ENCODE measurements around the gene ZNF490.
"Not testable (repeated sequence)": the region's sequence is repeated elsewhere in the genome, so short reads cannot be mapped to it uniquely, and the experiment has no call there.

ZNF490 gene

DNA sequence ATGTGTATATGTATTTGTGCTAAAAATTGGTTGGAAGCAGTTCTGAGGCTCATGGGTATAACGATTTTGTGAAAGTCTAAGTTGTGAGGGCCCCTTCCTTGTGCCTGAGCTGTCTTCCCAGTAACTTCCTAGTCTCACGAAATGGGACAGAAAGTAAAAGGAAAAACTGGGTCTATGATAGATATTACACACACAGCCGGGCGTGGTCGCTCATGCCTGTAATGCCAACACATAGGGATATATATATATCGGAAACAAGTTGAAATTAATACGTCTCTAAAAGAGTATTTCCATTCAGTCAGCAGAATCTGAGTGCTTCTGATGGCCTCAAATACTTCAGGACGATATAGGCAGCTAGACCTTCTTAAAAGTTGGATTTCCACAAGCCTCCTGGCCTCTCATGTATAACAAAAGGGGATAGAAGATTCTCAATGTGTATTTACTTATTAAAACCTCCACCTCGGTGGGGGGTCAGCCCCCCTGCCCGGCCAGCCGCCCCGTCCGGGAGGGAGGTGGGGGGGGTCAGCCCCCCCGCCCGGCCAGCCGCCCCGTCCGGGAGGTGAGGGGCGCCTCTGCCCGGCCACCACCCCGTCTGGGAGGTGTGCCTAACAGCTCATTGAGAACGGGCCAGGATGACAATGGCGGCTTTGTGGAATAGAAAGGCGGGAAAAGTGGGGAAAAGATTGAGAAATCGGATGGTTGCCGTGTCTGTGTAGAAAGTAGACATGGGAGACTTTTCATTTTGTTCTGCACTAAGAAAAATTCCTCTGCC is 10.8 kb upstream of the ZNF490 start:
- not testable (repeated sequence) for DNase-seq (ENCODE audit: low spot score)

DNA sequence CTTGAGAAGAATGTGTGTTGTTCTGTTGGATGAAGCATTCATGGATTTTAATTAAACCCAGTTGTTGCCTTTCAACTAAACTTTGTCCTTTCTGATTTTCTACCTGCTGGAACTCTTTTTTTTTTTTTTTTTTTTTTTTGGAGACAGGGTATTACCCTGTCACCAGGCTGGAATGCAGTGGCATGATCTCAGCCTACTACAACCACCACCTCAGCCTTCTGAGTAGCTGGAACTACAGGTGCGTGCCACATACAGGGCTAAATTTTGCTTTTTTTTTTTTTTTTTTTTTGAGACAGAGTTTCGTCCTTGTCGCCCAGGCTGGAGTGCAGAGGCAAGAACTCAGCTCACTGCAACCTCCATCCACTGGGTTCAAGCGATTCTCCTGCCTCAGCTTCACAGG is 7.0 kb upstream of the ZNF490 start:
- DNase-seq (ENCODE audit: low spot score) = no peak

DNA sequence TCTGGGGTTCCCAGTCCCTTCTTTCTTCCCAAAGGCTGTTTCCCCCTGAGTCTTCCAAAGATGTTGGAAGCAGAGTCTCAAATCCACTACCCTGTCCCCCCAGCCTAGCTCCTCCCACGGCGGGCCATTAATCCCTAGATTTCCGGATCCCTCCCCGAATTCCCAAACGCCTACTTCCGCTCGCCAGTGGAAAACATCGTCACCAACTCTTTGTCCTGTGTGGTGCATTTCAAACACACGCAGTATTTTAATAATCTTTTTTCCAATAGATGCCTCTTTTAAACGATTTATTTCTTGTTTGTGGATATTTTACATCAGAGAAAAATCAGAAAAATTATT is 717 bp upstream of the ZNF490 start:
- peak; percentile 65 for DNase-seq (ENCODE audit: low spot score)

DNA sequence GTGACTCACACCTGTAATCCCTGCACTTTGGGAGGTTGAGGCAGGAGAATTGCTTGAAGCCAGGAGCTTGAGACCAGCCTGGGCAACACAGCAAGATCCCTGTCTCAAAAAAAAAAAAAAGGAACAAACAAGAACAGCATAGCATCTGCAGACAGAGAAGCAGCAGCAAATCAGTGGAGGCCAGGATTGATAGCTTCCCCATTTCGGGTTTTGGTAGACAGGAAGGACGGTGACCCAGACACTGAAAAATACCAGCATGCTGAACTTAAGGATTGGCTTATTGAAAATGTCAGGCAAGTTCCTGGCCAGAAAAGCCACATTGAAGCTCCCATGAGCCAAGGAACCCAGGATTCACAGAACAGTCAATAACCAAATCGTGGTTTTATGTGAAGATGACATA is 3.0 kb downstream of the ZNF490 start:
- DNase-seq (ENCODE audit: low spot score) = peak; percentile 29

DNA sequence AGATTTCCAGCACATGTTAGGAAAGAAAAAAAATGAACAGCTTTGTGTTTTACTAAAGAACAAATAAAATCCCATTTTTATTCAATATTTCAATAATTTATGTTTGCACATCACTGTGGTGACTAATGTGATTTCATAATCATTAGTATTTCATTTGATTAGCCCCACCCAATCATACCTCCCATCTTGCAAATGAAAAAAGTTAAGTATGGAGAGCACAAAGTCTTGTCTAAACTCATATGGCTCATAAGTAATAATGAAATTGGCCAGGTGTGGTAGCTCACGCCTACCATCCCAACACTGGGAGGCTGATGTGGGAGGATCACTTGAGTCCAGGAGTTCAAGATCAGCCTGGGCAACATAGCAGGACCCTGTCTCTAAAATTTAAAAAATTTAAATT is 3.8 kb downstream of the ZNF490 start:
- no peak for DNase-seq (ENCODE audit: low spot score)

DNA sequence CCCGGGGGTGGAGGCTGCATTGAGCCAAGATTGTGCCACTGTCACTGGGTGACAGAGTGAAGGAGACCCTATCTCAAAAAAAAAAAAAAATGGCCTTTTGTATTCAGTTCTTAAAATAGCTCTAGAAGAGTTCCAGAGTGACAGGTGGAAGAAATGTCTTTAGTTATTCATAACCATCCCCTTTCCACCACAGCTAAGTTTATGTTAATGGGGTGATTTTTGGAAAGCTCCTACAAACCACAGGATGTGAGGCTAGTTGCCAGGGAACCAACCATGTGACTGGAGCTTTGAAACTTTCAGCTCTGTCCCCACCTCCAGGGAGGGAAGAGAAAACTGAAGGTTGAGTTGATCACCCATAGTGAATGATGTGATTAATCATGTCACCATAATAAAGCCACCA is 6.9 kb downstream of the ZNF490 start:
- DNase-seq (ENCODE audit: low spot score) = no peak

DNA sequence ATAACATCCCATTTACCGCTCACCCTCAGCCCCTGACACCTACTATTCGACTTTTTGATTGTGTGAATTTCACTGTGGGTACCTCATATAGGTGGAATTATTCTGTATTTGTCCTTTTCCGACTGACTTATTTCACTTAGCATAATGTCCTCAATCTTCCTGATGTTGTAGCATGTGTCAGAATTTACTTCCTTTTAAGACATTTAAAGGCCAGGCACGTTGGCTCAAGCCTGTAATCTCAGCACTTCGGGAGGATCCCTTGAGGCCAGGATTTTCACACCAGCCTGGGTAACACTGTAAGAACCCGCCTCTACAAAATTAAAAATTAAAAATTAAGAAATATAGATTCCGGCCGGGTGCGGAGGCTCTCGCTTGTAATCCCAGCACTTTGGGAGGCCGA is 13.0 kb downstream of the ZNF490 start:
- no peak for DNase-seq (ENCODE audit: low spot score)

DNA sequence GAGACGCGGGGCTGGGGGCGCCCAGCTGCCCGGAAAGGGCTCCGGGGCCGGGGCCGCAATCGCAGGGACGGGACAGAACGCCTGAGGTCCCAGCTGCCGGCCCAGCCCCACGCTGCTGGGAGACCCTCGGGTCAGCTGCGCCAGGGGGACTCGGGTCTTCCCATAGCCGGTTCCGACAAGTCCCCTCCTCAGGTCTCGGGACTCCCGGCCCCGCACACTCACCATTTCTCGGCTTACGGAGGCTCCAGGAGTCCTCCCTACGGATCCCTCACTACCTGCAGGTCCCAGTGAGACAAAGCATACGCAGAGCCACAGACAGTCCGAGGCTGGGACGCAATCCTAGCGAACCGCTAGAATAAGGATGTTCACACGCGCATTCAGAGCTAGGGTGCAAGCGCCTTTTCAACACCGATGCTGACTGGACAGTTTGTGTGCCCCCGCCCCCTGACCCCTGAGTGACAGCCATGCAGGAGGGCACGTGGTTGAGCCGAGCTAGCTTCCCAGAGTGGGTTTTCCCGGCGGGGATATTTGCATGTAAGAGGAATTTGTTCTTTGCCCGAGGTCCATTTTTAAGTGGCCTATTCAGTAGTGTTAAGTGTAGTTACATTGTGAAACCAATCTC is 13.6 kb downstream of the ZNF490 start:
- DNase-seq (ENCODE audit: low spot score) = no peak

DNA sequence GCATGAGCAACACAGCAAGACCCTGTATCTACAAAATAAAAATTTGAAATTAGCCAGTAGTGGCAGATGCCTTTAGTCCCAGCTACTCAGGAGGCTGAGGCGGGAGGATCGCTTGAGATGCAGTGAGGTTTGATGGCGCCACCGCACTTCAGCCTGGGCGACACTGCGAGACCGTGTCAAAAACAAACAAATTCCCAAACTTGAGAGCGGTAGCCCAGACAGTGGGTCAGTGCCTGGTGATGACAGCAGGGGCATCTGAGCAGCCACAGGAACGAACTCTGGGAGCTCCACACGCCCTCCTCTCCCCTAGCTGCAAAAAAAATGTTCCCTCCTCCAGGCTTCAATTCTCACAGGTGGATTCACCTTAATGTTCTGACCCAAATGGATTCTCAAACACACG is 14.1 kb downstream of the ZNF490 start:
- no peak for DNase-seq (ENCODE audit: low spot score)

DNA sequence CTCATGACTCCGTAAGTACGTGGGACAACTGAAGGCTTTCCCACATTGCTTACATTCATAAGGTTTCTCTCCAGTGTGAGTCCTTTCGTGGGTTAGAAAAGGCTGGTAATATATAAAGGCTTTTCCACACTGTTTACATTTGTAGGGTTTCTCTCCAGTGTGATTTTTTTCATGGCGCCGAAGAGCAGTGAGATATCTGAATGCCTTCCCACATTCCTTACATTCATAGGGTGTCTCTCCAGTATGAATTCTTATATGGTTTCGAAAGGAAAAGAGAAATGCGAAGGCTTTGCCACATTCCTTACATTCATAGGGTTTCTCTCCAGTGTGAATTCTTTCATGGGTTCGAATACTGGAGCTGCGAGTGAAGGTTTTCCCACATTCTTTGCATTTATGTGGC is 29.5 kb downstream of the ZNF490 start:
- no peak for DNase-seq (ENCODE audit: low spot score)

DNA sequence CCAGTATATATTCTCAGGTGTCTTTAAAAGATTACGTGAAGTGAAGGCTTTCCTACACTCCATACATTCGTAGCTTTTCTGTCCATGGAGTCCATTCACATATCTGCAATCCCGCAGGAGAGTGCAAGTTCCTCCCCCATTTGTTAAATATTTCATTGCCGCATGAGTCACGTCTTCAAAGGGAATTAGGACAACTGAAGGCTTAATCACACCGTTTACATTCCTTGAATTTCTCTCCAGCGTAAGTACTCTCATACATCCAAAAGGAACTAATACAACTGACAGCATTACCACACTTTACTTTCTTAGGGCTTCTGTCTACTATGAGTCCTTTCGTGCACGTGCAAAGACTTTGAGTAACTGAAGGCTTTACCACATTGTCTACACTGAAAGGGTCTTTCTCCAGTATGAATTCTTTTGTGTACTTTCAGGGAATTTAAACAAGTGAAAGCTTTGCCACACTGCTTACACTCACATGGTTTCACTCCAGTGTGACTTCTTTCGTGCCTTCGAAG is 30.4 kb downstream of the ZNF490 start:
- no peak for DNase-seq (ENCODE audit: low spot score)

DNA sequence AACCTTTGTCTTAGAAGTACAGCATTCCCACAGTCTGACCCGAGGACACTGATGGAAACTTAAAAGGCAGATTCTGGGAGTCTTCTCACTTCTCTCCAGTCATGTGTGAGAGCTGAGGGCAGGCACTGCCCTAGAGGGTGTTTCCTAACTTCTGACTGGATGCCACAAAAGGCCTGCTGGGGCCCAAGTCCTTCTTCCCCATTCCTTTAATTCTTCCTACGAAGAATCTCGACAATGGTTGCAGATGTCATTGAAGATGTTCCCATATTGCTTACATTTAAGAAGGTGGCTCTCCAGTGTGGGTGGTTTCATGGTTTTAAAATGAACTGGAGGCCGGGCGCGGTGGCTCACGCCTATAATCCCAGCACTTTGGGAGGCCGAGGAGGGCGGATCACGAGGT is 32.0 kb downstream of the ZNF490 start:
- no peak for DNase-seq (ENCODE audit: low spot score)

DNA sequence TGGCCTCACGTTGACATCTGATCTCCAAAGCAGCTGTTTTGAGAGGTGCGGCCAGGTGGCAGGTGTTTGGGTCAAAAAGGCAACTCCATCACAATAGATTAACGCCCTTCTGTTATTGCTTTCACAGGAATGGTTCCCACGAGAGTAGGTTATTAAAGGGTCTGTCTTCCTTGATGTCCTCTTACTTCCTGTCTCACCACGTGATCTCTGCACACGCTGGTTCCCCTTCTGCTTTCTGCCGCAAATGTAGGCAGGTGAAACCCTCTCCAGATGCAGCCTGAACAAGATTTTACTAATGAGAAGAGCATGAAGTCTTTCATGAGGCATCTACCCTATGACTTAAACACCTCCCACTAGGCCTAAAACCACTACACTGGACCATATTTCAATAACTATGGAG is 36.6 kb downstream of the ZNF490 start:
- DNase-seq (ENCODE audit: low spot score) = no peak

DNA sequence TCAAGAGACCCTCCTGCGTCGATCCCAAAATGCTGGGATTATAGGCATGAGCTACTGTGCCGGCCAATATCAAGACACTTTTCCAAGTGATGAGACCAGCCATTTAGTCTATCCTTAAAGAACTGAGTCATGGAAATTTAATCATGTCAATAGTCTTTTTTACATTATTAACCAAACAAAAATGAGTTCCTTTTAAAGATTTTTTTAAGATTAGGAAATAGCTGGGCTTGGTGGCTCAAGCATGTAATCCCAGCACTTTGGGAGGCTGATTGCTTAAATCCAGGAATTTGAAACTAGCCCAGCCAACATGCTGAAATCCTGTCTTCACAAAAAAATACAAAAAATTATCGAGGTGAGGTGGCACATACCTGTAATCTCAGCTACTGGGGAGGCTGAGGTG is 42.7 kb downstream of the ZNF490 start:
- DNase-seq (ENCODE audit: low spot score) = no peak

DNA sequence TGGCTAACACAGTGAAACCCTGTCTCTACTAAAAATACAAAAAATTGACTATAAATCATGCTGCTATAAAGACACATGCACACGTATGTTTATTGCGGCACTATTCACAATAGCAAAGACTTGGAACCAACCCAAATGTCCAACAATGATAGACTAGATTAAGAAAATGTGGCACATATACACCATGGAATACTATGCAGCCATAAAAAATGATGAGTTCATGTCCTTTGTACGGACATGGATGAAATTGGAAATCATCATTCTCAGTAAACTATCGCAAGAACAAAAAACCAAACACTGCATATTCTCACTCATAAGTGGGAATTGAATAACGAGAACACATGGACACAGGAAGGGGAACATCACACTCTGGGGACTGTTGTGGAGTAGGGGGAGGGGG is 44.2 kb downstream of the ZNF490 start:
- not testable (repeated sequence) for DNase-seq (ENCODE audit: low spot score)

DNA sequence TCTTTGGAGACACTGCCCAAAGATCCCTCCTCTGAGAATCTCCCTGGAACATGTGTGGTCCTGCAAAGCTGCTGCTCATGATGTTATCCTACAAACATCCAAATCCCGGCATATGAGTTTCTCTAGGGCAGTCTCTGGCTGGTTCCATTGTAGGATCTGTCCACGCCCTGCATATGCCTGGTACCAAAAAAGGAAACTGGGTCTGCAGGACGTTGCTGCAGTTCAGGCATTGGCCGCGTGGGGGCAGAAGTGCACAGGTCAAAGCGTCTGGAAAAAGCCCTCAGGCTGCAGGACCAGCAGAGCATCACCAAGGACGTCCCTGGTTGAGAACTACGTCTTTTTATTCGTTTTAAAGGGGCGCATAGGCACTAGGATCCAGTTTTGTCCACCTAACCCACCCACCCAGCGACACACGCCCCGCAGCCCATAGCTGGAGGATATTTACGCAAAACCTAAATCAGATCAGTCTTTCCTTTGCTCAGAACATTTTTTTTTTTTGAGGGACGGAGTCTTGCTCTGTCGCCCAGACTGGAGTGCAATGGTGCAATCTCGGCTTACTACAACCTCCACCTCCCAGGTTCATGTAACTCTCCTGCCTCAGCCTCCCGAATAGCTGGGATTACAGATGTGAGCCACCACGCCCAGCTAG is 46.5 kb downstream of the ZNF490 start:
- peak; percentile 91 for DNase-seq (ENCODE audit: low spot score)

DNA sequence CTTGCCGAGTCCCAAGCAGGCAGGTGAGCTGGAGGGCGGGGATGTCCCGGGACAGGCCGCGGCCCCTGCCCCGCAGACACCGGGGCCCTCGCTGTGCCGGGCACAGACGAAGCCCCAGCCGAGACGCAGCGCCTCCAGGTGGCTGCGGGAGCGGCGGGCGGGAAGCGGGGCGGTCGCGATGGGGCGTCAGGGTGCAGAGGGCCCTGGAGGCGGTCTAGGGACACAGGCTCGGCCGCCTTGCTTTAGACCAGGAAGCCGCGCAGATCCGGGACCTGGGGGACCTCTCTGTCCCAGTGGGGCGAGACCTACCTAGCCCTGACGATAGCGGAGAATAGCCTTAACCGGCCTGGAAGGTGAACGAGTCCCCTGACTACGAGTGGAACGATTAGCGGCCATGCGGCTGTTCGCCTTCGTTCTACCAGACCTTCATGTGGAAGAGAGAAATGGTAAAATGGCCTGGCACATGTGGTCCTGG is 55.1 kb downstream of the ZNF490 start:
- DNase-seq (ENCODE audit: low spot score) = no peak

DNA sequence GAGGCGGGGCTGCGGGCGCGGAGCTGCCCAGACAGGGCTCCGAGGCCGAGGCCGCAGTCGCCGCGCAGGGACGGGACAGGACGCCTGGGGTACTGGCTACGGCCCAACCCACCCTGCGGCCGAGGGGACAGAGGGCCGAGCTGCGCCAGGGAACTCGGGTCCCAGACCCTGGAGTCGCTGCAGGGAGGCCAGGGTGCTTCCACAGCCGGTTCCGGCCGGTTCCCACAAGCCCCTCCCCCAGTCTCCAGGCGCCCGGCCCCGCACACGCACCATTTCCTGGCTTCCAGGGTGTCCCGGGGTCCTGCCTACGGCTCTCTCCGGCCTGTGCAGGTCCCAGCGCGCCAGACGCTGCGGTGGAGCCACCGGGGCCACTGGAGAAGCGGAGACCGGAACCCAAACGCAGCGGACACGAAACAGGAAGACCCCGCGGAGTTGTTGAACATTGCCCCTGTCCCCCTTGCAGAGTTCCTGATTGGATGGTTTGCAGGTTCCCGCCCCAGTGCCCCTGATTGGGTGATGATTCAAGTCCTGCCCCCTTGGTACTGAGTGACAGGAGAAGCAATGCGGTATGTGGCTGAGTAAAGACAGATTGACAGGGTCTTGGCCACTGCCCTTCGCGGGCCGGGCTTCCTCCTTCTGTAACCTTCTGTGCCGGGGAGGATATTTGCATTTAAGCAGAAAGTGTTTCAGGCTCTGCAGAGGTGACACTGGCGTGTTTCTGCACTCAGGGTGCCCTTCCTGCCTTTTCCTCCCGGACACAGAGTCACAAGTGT is 59.4 kb downstream of the ZNF490 start, which contains the start of gene ZNF564:
Gene ZNF564 (minus strand): TSS at position 423 of the 773 bp plus-strand sequence. CDS start 150 bp downstream, at position 273.
- peak; percentile 100 for DNase-seq (ENCODE audit: low spot score)

DNA sequence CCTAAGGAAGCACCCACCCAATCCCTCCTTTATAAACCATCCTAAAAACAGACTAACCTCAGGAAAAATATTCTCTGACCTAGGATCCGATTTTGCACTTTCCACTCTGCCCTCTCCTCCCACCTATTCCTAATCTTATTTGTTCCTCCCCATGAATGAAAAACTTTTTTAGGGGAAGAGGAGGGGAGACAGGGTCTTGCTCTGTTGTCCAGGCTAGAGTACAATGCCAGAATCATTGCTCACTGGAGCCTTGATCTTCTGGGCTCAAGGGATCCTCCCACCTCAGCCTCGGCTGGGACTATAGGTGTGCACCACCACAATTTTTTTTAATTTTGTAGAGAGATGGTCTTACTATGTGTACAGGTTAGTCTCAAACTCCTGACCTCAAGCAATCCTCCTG is 63.7 kb downstream of the ZNF490 start:
- DNase-seq (ENCODE audit: low spot score) = no peak

DNA sequence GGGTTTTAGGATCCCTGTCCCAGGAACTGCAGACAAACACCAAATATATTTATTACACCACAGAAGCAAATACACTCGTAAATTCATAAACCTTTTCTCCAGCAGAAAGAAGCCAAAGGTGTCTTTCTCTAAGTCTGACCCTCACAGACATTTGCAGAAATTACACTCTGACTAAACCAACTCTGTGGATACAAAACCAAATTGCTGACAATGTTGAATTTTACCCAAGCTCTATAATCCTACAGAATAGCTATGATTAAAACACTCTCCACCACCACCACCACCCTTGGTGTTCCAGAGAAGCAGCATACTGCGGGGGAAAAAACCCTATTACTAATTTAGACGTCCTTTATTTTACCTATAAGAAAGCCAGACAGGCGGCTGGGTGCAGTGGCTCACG is 64.5 kb downstream of the ZNF490 start:
- no peak for DNase-seq (ENCODE audit: low spot score)

DNA sequence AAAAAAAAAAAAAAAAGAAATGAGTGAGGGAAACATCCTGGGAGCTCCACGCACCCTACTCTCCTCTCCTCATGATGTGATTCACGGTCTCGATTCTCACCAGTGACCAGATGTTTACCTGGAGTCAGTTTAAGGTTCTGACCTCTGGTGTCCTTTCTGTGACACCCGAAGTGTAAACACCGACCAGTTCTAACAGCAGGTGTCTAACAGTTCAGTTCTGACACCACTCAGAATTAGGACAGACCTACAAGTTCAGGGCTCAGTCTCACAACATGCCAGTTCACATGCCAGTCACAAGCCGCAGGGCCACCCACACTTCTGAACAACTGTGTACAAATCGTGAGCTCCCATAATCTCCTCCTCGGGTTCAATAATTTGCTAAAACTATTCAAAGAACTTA is 65.3 kb downstream of the ZNF490 start:
- DNase-seq (ENCODE audit: low spot score) = no peak

DNA sequence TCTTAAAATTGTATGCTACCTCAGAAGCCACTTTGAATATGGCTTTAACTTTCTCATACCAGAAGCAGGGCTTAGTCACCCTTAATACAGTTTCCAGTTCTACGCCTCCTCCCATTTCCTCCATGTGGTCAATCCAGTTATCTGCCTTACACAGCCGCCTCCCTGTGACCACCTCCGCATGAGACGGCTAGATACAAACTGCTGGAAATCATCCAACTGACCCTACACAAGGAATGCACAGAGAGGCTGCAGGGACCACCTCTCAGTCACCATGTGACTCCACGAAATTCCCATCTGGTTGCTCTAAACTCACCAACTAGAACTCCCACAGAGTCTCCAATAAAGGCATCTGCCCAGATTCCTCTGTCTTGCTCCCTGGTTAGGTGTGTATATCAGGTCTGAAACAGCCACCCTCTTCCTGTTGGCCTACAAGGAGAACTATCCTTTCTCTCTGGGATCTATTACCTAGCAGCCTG is 66.2 kb downstream of the ZNF490 start:
- DNase-seq (ENCODE audit: low spot score) = no peak
